ENCODE measurements around the gene TDRD10.

- TF ChIP-seq CTCF (conservative IDR thresholded peaks at IDR 0.05 in 1 of 2, IDR thresholded peaks at IDR 0.05 in 1 of 2; ENCODE audit: low read depth in 1 of 2, low read length in 2 of 2): no peak
- TF ChIP-seq EZH2 (IDR thresholded peaks at IDR 0.05; ENCODE audit: low read length, missing control alignments): no peak
Observed at GRCh38 chr1:154466206-154466605, 35.8 kb upstream of the TDRD10 start.

Data from fibroblast of lung (primary cell).